Dendritic cell treated with granulocyte-macrophage colony-stimulating factor and Interleukin-4, amounts not matched to agents 40 ng/mL and 50 ng/mL, for 4 days (primary cell): ENCODE measurements around the gene MEGF11.

ENCODE experiments used
- H3K27ac Mint-ChIP-seq: one replicate; pipeline ENCODE4 v1.8.0; 2022; ENCODE audit warnings: mild to moderate bottlenecking, mixed read lengths
- H3K27me3 Mint-ChIP-seq: one replicate; pipeline ENCODE4 v1.8.0; 2022; ENCODE audit warnings: mild to moderate bottlenecking, mixed read lengths
- H3K36me3 Mint-ChIP-seq: one replicate; pipeline ENCODE4 v1.8.0; 2022; ENCODE audit warnings: low read depth, mixed read lengths
- H3K4me1 Mint-ChIP-seq: one replicate; pipeline ENCODE4 v1.8.0; 2022; ENCODE audit warnings: low read depth, mixed read lengths
- H3K4me3 Mint-ChIP-seq: one replicate; pipeline ENCODE4 v1.8.0; 2022; ENCODE audit warnings: mild to moderate bottlenecking, moderate library complexity, mixed read lengths
- H3K9me3 Mint-ChIP-seq: one replicate; pipeline ENCODE4 v1.8.0; 2022; ENCODE audit warnings: mixed read lengths
- intact Hi-C: fragments of 100-400 bp; cut with micrococcal nuclease; formaldehyde crosslinking; loops from one replicate; pipeline ENCODE4 v1.15.0; 2022

MEGF11 gene

DNA sequence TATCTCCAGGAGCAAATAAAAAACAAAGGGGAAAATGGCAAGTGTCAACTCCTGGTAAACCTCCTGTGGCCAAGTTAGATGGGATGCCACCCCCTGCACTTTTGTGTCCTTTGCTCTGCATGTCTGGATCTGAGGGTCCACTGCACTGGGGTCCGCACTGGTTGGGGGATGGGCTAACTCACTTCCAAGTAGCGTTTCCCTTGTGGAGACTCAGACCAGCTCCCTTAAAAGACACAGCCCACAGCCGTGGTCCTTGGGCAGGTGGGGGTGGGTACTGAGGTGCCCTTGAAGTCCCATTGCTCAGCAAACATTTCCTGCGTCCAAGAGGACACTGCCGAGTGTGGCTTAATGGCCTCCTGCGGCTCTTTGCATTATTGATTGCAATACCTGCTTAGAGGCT is 188.2 kb downstream of the MEGF11 start:
- no peak overlapping the region for H3K4me3 Mint-ChIP-seq
- H3K27ac Mint-ChIP-seq: no peak overlapping the region
- intact Hi-C loops: no loop called here
- peaks cover 5% of the 10 kb centered on the region for H3K4me1 Mint-ChIP-seq
- no peaks in the 10 kb centered on the region for H3K9me3 Mint-ChIP-seq
- H3K27me3 Mint-ChIP-seq: peaks cover 15% of the 10 kb centered on the region
- no peaks in the 10 kb centered on the region for H3K36me3 Mint-ChIP-seq

DNA sequence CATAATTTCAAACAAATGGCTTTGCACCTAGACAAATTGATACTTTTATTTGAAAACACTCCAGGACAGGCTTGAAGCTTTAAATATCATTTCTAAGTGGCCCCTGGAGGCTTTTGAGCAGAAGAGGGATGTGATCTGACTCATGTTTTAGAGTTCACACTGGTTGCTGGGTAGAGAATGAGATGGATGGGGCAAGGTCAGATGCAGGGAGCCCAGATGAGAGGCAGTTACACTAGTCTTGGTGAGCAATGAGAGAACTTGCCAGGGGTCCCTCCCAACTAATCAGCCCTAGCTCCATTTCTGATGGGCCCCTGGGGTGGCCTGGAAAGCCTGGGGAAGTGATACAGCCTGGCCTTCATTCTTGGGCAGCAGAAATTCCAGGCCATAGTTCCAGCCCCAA is 190.4 kb downstream of the MEGF11 start:
- no peaks in the 10 kb centered on the region for H3K4me1 Mint-ChIP-seq
- intact Hi-C loops: no loop called here
- peaks cover 16% of the 10 kb centered on the region for H3K27me3 Mint-ChIP-seq
- no peaks in the 10 kb centered on the region for H3K36me3 Mint-ChIP-seq
- H3K9me3 Mint-ChIP-seq: no peaks in the 10 kb centered on the region
- no peak overlapping the region for H3K27ac Mint-ChIP-seq
- no peak overlapping the region for H3K4me3 Mint-ChIP-seq

DNA sequence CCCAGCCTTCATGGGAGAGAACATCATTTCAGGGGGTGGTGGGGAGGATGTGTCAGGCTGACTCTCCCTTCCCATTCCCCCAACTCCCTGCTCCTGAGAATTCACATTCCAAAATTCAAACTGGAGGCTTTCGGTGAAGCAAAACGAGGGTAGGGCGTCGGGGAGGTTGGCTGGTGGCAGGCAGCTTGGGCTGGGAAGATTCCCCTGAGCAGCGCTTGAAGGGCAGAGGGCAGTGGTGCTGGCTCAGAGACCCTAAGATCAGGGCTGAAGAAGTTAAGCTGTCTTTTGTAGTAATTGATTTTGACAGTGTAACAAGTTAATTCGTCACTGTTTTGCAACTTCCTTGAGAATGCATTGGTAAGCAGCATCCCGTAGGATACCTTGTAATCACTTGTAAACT is 196.5 kb downstream of the MEGF11 start:
- peaks cover 10% of the 10 kb centered on the region for H3K27me3 Mint-ChIP-seq
- no peaks in the 10 kb centered on the region for H3K9me3 Mint-ChIP-seq
- H3K4me3 Mint-ChIP-seq: no peak overlapping the region
- H3K4me1 Mint-ChIP-seq: no peaks in the 10 kb centered on the region
- H3K36me3 Mint-ChIP-seq: no peaks in the 10 kb centered on the region
- intact Hi-C loops: no loop called here
- no peak overlapping the region for H3K27ac Mint-ChIP-seq

DNA sequence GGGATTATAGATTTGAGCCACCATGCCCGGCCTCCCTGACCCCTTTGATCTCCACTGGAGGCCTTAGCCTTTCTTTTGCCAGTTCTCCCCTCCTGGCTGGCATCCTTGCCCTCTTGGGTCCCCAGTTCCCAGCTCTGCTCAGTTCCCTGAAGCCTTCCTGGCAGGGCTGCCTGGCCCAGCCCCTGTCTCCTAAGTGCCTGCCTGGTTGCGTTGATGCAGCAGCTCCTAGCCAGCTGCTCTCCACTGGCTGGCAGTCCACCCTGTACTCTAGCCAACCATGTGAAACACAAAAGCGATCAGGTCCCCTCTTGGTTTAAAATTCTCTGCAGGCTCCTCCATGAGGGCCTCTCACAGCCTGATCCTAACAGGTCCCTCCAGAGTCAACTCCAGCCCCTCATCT is 199.6 kb downstream of the MEGF11 start:
- Mint-ChIP-seq H3K36me3 (no peaks in the 10 kb centered on the region), H3K4me3 (no peak overlapping the region), H3K4me1 (no peaks in the 10 kb centered on the region), H3K27me3 (peaks cover 5% of the 10 kb centered on the region), H3K9me3 (no peaks in the 10 kb centered on the region), H3K27ac (no peak overlapping the region)
- intact Hi-C loops: no loop called here

DNA sequence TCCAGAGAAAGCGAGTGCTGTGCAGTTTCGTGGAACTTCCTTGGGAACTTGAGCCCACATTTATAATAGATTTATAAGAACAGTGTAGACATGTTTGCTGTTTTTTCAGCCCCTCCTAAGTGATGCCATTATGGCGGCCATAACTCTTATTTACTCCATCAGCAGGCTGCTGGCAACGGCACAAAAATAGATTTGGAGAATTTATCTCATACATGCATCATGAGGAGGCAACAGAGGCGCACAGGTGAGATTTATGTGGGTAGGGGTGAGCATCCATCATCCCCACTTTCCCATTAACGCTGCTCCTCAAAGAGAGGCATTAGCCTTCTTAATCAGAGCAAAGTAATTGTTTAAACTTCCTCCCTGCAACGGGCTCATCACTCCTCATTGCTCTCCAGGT is 201.7 kb downstream of the MEGF11 start:
- H3K36me3 Mint-ChIP-seq: no peaks in the 10 kb centered on the region
- intact Hi-C loops: no loop called here

DNA sequence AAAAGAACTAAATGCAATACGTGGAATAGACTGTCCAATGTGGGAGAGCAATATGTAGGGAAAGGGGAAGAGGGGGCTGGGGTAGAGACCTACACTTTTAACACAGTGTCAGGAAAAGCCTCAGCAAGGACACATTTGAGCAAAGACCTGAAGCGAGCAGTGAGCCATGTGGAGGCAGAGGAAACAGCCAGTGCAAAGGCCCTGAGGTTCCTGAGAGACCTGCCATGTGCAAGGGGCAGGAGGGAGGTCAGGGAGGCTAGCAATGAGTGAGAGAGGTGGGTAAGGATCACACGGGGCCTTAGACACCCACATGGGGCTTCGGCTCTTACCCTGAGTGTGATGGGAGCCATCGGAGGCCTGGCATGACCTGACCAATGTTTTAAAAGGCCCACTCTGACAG is 203.3 kb downstream of the MEGF11 start:
- Mint-ChIP-seq H3K4me3 (no peak overlapping the region), H3K4me1 (no peaks in the 10 kb centered on the region), H3K27ac (no peak overlapping the region), H3K27me3 (peaks cover 1% of the 10 kb centered on the region), H3K9me3 (no peaks in the 10 kb centered on the region), H3K36me3 (no peaks in the 10 kb centered on the region)
- intact Hi-C loops: no loop called here

More for the DNA sequence above, 201.7 kb downstream of the MEGF11 start:
- Mint-ChIP-seq H3K27ac (no peak overlapping the region), H3K4me1 (no peaks in the 10 kb centered on the region), H3K4me3 (no peak overlapping the region), H3K9me3 (no peaks in the 10 kb centered on the region), H3K27me3 (peaks cover 1% of the 10 kb centered on the region)

DNA sequence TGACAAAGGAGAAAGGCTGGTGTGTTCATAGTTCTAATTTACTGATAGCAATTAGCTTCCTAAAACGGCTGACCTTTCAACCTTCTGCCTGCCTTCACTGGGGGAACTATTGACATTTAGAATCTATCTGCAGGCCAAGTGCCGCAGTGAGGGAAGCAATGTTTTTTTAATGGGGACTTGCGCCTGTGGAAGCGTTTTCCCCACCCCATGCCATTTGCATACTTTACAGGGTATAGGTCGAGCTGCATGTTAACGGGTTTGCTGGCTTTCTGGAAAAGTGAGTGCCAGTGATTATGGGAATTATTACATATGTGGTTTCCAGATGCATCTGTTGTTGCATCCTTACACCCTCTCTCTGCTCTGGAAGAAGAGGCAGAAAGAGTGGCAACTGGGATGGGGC is 204.2 kb downstream of the MEGF11 start:
- Mint-ChIP-seq H3K36me3 (no peaks in the 10 kb centered on the region), H3K27ac (no peak overlapping the region), H3K9me3 (no peaks in the 10 kb centered on the region), H3K4me3 (no peak overlapping the region), H3K4me1 (no peaks in the 10 kb centered on the region), H3K27me3 (peaks cover 3% of the 10 kb centered on the region)
- intact Hi-C loops: no loop called here

DNA sequence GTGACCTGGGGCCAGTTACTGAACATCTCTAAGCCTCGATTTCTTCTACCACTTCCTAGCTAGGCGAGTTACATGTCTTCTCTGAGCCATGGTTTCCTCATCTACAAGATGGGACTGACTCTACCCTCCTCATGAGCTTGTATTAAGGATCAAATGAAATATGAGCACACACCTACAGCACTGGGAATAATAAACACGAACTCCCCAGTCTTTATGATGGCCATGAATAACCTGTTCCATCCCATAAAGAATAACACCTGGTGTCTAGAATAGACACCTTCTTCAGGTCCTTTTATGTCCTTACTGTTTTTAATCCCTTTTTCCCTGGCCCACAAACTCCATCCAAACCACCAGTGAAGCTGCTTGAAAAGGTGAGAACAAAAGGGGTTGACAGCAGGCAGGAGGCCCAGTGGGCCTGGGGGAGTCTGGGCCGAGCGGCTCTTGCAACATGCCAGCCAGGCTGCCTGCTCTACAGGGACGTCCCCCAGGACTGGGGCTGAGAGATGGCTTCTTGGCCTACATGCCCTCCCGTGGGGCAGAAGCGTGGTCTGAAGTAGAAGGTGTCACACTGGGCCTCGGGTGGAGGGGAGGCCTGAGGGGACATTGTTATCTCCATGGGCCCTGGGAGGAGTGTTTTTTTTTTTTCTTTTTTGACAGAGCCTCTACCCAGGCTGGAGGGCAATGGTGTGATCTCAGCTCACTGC is 206.1 kb downstream of the MEGF11 start:
- Mint-ChIP-seq H3K4me1 (no peaks in the 10 kb centered on the region), H3K27ac (no peak overlapping the region), H3K27me3 (peaks cover 2% of the 10 kb centered on the region), H3K4me3 (no peak overlapping the region), H3K36me3 (no peaks in the 10 kb centered on the region), H3K9me3 (no peaks in the 10 kb centered on the region)
- intact Hi-C loops: no loop called here

DNA sequence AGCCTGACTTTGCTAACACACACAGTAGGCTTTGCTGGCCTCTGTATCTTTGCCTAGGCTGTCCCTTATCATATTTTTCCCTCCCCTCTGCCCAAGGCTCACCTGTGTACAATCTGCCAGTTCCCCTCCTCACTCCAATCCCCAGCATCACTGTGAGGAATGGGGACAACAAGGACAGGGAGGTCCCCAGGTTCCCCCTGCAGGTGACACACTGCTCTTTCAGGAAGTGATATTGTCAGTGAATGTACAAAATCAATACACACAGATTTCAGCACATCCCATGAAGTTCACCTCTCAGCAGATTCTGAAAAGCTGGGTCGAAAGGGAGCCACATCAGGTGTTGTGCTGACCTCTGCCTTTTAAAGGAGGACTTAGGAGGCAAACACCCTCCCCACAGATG is 206.8 kb downstream of the MEGF11 start:
- Mint-ChIP-seq H3K36me3 (no peaks in the 10 kb centered on the region), H3K27me3 (peaks cover 4% of the 10 kb centered on the region), H3K4me1 (no peaks in the 10 kb centered on the region), H3K4me3 (no peak overlapping the region), H3K9me3 (no peaks in the 10 kb centered on the region), H3K27ac (no peak overlapping the region)
- intact Hi-C loops: no loop called here

DNA sequence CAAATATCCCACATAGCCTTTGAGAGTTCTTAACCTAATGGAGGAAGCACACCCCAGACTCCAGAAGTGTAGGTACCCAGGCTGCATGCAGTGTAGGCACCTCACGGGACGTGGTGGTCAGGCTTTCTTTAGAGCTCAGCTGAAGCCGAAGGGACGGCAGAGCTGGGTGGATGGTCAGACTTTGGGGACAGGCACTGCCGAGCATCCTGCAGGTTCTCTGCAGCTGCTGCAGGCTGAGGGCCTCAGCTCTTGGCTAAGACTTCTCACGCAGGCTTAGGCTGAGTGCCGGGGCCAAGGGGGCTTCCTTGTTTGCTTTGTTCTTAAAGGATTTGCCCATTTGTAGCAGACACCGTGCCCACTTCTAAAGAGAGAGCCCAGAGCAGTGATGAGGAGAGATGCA is 207.2 kb downstream of the MEGF11 start:
- Mint-ChIP-seq H3K4me1 (no peaks in the 10 kb centered on the region), H3K27ac (no peak overlapping the region), H3K9me3 (no peaks in the 10 kb centered on the region), H3K4me3 (no peak overlapping the region), H3K36me3 (no peaks in the 10 kb centered on the region), H3K27me3 (peaks cover 4% of the 10 kb centered on the region)
- intact Hi-C loops: no loop called here

DNA sequence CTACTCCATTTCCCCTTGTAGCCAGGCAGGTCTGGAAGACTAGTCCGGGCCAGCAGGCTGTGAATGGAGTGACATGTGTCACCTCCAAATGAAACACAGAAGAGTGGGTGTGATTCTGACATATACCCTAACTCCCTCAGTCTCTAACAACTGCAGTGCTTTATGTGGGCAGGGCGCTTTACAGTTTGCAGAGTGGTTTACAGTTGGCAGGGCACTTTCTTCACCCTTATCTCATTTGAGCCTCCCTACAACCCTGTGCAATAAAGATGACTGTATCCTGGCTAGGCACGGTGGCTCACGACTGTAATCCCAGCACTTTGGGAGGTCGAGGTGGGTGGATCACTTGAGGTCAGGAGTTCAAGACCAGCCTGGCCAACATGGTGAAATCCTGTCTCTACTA is 208.0 kb downstream of the MEGF11 start:
- intact Hi-C loops: no loop called here
- Mint-ChIP-seq H3K27me3 (peaks cover 7% of the 10 kb centered on the region), H3K9me3 (no peaks in the 10 kb centered on the region), H3K27ac (no peak overlapping the region), H3K4me1 (no peaks in the 10 kb centered on the region), H3K36me3 (no peaks in the 10 kb centered on the region), H3K4me3 (no peak overlapping the region)

DNA sequence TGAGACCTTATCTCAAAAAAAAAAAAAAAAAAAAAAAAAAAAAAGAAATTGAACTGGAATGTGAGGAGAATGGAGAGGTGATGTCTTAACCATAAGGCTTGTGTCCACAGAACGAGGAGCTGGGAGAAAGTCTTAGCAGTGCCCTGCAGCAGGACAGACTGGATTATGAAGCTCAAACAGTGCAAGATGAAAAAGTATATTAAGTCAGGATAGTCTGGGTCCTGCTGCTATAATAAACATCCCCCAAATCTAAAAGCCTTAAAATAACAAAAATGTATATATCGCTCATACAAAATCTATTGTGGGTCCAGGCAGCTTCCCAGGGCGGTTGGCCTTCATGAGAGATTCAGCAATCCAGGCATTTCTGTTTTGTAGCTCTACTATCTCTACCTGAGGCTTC is 208.7 kb downstream of the MEGF11 start:
- Mint-ChIP-seq H3K4me3 (no peak overlapping the region), H3K9me3 (no peaks in the 10 kb centered on the region), H3K27me3 (peaks cover 13% of the 10 kb centered on the region), H3K4me1 (no peaks in the 10 kb centered on the region), H3K27ac (no peak overlapping the region), H3K36me3 (no peaks in the 10 kb centered on the region)
- intact Hi-C loops: no loop called here

DNA sequence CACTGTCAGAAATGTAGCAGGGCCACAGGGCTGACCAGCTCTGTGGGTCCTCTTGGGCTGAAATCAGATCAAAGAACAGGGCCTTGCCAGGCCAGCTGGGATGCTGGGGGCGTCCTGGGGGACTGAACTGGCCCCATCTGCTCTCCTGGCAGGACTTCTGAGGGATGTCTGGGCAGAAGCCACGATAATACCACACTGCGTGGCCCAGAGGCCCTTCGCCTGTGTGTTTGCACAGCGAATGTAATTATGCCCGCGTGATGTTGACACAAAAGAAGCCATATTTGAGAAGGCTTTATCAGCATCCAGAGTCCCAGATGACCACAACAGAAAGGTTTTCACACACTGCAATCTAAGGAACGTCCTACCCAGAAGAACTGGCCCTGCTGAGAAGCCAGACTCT is 210.3 kb downstream of the MEGF11 start:
- Mint-ChIP-seq H3K27ac (no peak overlapping the region), H3K9me3 (no peaks in the 10 kb centered on the region)

DNA sequence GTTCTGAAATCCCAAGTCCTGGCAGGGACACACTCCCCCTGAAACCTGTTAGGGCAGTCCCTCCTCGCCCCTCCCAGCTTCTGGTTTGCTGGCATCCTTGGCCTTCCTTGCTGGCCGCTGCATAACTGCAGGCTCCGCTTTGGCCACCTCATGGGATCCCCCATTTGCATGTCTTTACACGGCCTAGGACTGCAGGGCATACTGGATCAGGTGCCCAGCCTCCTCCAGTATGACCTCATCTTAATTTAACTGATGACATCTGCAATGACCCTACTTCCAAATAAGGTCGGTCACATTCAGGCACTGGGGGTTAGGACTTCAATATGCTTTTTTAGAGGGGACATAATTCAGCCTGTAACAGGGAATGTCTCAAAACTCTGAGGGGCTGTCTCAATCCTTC is 210.9 kb downstream of the MEGF11 start:
- no peaks in the 10 kb centered on the region for H3K9me3 Mint-ChIP-seq
- intact Hi-C loops: no loop called here
- no peak overlapping the region for H3K27ac Mint-ChIP-seq
- no peak overlapping the region for H3K4me3 Mint-ChIP-seq
- H3K27me3 Mint-ChIP-seq: peaks cover 28% of the 10 kb centered on the region
- no peaks in the 10 kb centered on the region for H3K36me3 Mint-ChIP-seq
- H3K4me1 Mint-ChIP-seq: no peaks in the 10 kb centered on the region

More for the DNA sequence above, 210.3 kb downstream of the MEGF11 start:
- intact Hi-C loops: no loop called here
- no peak overlapping the region for H3K4me3 Mint-ChIP-seq
- H3K4me1 Mint-ChIP-seq: no peaks in the 10 kb centered on the region
- no peaks in the 10 kb centered on the region for H3K36me3 Mint-ChIP-seq
- H3K27me3 Mint-ChIP-seq: peaks cover 25% of the 10 kb centered on the region

DNA sequence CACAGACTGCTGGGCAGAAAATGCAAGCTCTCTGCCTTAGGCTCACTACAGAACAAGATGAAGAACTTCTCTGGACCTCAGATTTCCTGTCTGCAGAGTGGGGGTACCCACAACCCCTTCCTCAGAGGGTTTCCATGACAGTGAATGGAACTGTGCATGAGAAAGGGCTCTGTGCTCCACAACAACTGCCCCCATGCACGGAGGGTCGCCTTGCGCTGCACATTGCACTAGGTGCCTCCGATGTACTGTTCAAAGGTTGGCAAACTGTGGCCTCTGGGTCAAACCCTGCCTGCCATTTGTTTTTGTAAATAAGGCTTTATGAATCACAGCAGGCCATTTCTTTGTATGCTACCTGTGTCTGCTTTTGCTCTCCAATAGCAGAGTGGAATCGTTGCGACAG is 212.3 kb downstream of the MEGF11 start:
- Mint-ChIP-seq H3K9me3 (no peaks in the 10 kb centered on the region), H3K27me3 (peaks cover 29% of the 10 kb centered on the region)
- intact Hi-C loops: no loop called here

More for the DNA sequence above, 212.3 kb downstream of the MEGF11 start:
- Mint-ChIP-seq H3K4me1 (no peaks in the 10 kb centered on the region), H3K36me3 (no peaks in the 10 kb centered on the region), H3K27ac (no peak overlapping the region), H3K4me3 (no peak overlapping the region)
